Measurements from ENCODE around the gene CATSPERB.
A peak's percentile ranks its signal among the peaks of the same experiment; 100 is the strongest.

Gene CATSPERB

DNA sequence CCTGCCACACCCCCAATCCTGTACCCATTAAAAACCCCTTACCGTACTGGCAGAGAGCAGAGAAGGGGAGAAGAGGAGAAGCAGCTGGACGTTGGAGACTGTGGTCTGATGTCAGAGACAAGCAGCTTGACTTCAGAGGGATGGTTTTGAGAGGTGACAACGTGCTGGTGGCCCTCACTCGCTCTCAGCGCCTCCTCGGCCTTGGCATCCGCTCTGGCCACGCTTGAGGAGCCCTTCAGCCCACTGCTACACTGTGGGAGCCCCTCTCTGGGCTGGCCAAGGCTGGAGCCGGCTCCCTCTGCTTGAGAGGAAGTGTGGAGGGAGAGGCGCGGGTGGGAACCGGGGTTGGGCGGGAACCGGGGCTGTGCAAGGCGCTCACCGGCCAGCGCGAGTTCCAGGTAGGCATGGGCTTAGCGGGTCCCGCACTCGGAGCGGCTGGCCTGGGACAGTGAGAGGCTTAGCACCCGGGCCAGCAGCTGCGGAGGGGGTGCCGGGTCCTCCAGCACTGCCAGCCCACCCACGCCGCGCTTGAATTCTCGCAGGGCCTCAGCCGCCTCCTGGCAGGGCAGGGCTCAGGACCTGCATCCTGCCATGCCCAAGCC lies 154.2 kb downstream of the CATSPERB start:
- H3K4me1 ChIP-seq (ENCODE audit: insufficient read depth, low read length, poor library complexity, severe bottlenecking), result peaks cover 16% of the 10 kb centered on the region
- H3K36me3 ChIP-seq (ENCODE audit: insufficient read depth, low read length), result no peaks in the 10 kb centered on the region
- H3K79me2 ChIP-seq (ENCODE audit: insufficient read depth, low read length), result no peaks in the 10 kb centered on the region
- H4K20me1 ChIP-seq (ENCODE audit: insufficient read depth, low read length, poor library complexity, severe bottlenecking), result no peaks in the 10 kb centered on the region
- H2AFZ ChIP-seq (ENCODE audit: low read length), result no peak overlapping the region
- no peak overlapping the region for H3K4me2 ChIP-seq (ENCODE audit: low read depth, low read length, poor library complexity, severe bottlenecking)
- peaks cover 12% of the 10 kb centered on the region for H3K27me3 ChIP-seq (ENCODE audit: insufficient read depth, low read length, poor library complexity, severe bottlenecking)
- no peak overlapping the region for H3K4me3 ChIP-seq (ENCODE audit: low read length, poor library complexity, severe bottlenecking)
- no peaks in the 10 kb centered on the region for H3K9me3 ChIP-seq (ENCODE audit: insufficient read depth, low read depth, low read length)
- H3K9me2 ChIP-seq (replicated peaks; ENCODE audit: low read depth, low read length), result no peaks in the 10 kb centered on the region
- H3K9ac ChIP-seq (ENCODE audit: low read depth, low read length, poor library complexity, severe bottlenecking), result no peak overlapping the region
- H3F3A ChIP-seq (ENCODE audit: low read depth), result no peaks in the 10 kb centered on the region
- no peak for TF ChIP-seq EZH2phosphoT487 (IDR thresholded peaks at IDR 0.05; ENCODE audit: borderline replicate concordance)
- TF ChIP-seq, protein P1, sequence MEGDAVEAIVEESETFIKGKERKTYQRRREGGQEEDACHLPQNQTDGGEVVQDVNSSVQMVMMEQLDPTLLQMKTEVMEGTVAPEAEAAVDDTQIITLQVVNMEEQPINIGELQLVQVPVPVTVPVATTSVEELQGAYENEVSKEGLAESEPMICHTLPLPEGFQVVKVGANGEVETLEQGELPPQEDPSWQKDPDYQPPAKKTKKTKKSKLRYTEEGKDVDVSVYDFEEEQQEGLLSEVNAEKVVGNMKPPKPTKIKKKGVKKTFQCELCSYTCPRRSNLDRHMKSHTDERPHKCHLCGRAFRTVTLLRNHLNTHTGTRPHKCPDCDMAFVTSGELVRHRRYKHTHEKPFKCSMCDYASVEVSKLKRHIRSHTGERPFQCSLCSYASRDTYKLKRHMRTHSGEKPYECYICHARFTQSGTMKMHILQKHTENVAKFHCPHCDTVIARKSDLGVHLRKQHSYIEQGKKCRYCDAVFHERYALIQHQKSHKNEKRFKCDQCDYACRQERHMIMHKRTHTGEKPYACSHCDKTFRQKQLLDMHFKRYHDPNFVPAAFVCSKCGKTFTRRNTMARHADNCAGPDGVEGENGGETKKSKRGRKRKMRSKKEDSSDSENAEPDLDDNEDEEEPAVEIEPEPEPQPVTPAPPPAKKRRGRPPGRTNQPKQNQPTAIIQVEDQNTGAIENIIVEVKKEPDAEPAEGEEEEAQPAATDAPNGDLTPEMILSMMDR (conservative IDR thresholded peaks at IDR 0.05; ENCODE audit: low read length), result no peak

DNA sequence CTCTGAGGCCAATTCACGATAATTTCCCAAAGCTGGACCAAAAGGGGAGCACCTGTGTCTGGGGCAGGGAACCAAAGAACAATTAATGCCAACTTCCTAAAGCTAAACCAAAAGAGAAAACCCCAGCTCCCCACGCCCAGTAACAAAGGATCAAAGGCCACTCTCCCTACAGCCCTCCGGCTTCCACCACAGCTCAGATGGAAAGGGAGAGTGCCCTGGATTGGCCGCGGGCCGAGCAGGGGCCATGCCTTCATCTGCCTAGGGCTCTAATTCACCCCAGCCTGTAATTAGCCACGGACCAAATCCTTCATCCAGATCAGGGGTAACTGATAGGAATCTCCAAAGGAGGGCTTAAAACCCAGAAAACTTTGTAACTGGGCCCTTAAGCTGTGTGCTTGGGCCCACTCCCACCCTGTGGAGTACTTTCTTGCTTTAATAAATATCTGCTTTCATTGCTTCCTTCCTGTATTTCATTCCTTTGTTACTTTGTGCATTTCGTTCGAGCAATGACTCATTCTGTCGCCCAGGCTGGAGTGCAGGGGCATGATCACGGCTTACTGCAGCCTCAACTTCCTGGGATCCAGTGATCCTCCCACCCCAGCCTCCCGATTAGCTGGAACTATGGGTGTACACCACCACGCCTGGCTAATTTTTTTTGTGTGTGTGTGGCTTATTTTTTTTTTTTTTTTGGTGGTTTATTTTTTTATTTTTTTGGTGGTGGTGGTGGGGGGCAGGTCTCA lies 156.2 kb downstream of the CATSPERB start:
- no peak for TF ChIP-seq EZH2phosphoT487 (IDR thresholded peaks at IDR 0.05; ENCODE audit: borderline replicate concordance)
- TF ChIP-seq, protein P1 (conservative IDR thresholded peaks at IDR 0.05; ENCODE audit: low read length), result no peak
- H3K4me2 ChIP-seq (ENCODE audit: low read depth, low read length, poor library complexity, severe bottlenecking), result no peak overlapping the region
- no peak overlapping the region for H3K9ac ChIP-seq (ENCODE audit: low read depth, low read length, poor library complexity, severe bottlenecking)
- no peaks in the 10 kb centered on the region for H3K36me3 ChIP-seq (ENCODE audit: insufficient read depth, low read length)
- peaks cover 16% of the 10 kb centered on the region for H3K4me1 ChIP-seq (ENCODE audit: insufficient read depth, low read length, poor library complexity, severe bottlenecking)
- peak overlapping the region; percentile 3; the same call in 1 of the 2 replicates for H2AFZ ChIP-seq (ENCODE audit: low read length)
- H3F3A ChIP-seq (ENCODE audit: low read depth), result no peaks in the 10 kb centered on the region
- H3K4me3 ChIP-seq (ENCODE audit: low read length, poor library complexity, severe bottlenecking), result no peak overlapping the region
- peaks cover 12% of the 10 kb centered on the region for H3K27me3 ChIP-seq (ENCODE audit: insufficient read depth, low read length, poor library complexity, severe bottlenecking)
- H3K9me2 ChIP-seq (replicated peaks; ENCODE audit: low read depth, low read length), result no peaks in the 10 kb centered on the region
- H4K20me1 ChIP-seq (ENCODE audit: insufficient read depth, low read length, poor library complexity, severe bottlenecking), result no peaks in the 10 kb centered on the region
- H3K9me3 ChIP-seq (ENCODE audit: insufficient read depth, low read depth, low read length), result no peaks in the 10 kb centered on the region
- H3K79me2 ChIP-seq (ENCODE audit: insufficient read depth, low read length), result no peaks in the 10 kb centered on the region

DNA sequence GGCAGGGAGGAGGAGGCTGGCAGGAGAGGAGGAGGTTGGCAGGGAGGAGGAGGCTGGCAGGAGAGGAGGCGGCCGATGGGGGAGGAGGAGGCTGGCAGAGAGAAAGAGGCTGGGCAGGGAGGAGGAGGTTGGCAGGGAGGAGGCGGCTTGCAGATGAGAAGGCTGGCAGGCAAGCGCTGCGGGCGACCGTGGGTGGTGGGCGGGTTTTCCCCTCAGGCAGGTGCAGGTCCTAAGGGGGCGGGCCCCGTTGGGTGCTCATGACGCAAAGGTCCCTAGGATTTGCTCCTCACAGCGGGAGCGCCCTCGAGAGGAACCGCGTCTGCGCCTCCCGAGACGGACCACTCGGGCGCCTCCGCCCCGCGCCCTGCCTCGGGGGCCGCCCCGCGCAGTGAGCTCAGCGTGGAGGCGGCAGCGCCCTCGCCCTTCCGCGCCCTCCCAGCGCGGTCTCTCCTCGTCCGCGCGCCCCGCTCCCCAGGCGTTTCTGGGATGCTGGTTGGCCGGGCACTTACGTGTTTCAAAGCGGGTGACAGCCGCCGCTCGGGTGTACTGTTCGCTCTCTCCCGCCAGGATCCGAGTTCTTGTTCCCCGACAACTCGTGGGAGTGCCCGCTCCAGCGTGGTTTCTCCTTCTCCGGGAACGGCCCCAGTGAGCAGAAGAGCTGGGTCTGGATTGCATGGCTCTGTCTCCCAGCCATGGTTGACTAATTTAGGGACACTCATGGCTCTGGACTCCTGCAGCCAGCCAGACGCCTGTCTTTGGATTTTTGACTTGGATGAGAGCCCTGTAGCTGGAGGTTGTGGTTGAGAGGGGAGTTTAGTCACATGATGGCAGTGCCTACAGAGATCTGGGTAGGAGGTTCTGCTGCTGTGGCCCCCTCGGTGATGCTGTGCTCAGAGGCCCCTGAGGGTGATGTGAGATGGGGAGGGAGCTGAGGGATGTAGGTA lies 157.7 kb downstream of the CATSPERB start:
- no peak for TF ChIP-seq EZH2phosphoT487 (IDR thresholded peaks at IDR 0.05; ENCODE audit: borderline replicate concordance)
- TF ChIP-seq, protein P1 (conservative IDR thresholded peaks at IDR 0.05; ENCODE audit: low read length), result no peak
- Histone ChIP-seq H3K4me3 (ENCODE audit: low read length, poor library complexity, severe bottlenecking) (peak overlapping the region; percentile 70), H3K9me3 (ENCODE audit: insufficient read depth, low read depth, low read length) (no peaks in the 10 kb centered on the region), H3K79me2 (ENCODE audit: insufficient read depth, low read length) (no peaks in the 10 kb centered on the region), H3F3A (ENCODE audit: low read depth) (no peaks in the 10 kb centered on the region), H3K27me3 (ENCODE audit: insufficient read depth, low read length, poor library complexity, severe bottlenecking) (peaks cover 7% of the 10 kb centered on the region), H4K20me1 (ENCODE audit: insufficient read depth, low read length, poor library complexity, severe bottlenecking) (no peaks in the 10 kb centered on the region), H2AFZ (ENCODE audit: low read length) (peak overlapping the region; percentile 84), H3K9me2 (replicated peaks; ENCODE audit: low read depth, low read length) (no peaks in the 10 kb centered on the region), H3K4me2 (ENCODE audit: low read depth, low read length, poor library complexity, severe bottlenecking) (peak overlapping the region; percentile 74), H3K4me1 (ENCODE audit: insufficient read depth, low read length, poor library complexity, severe bottlenecking) (peaks cover 16% of the 10 kb centered on the region), H3K9ac (ENCODE audit: low read depth, low read length, poor library complexity, severe bottlenecking) (no peak overlapping the region), H3K36me3 (ENCODE audit: insufficient read depth, low read length) (no peaks in the 10 kb centered on the region)
